ENCODE measurements around the gene SNX5. TPM values are rescaled to one million over a fixed set of nuclear protein-coding genes. Genes with fewer than 3 reads are reported as not detected.

SNX5 gene
- total RNA-seq, 2 donors from 2014 or later: 37.3 to 50.3 TPM

- Histone ChIP-seq H3K4me3 (no peak overlapping the region), H3K4me1 (peaks cover 0 to 9% of the 10 kb centered on the region in 2 donors), H3K27ac (no peak overlapping the region), H3K36me3 (no peaks in the 10 kb centered on the region), H3K27me3 (no peaks in the 10 kb centered on the region), H3K9me3 (no peaks in the 10 kb centered on the region)
- DNase-seq (ENCODE audit: low spot score): no peak
- no peak for TF ChIP-seq CTCF (IDR thresholded peaks at IDR 0.05)
These were observed 42.7 kb downstream of the SNX5 start for GRCh38 chr20:17925940-17926300.

- DNase-seq (ENCODE audit: low spot score): no peak
- Histone ChIP-seq H3K4me1 (peaks cover 0 to 9% of the 10 kb centered on the region in 2 donors), H3K27me3 (no peaks in the 10 kb centered on the region), H3K9me3 (no peaks in the 10 kb centered on the region), H3K27ac (no peak overlapping the region), H3K4me3 (no peak overlapping the region), H3K36me3 (no peaks in the 10 kb centered on the region)
- no peak for TF ChIP-seq CTCF (IDR thresholded peaks at IDR 0.05)
These were observed 43.3 kb downstream of the SNX5 start for GRCh38 chr20:17925141-17925939.

- Histone ChIP-seq H3K27me3 (no peaks in the 10 kb centered on the region), H3K9me3 (no peaks in the 10 kb centered on the region), H3K27ac (no peak overlapping the region), H3K4me1 (peaks cover 0 to 9% of the 10 kb centered on the region in 2 donors), H3K36me3 (no peaks in the 10 kb centered on the region), H3K4me3 (no peak overlapping the region)
- no peak for TF ChIP-seq CTCF (IDR thresholded peaks at IDR 0.05)
- no peak for DNase-seq (ENCODE audit: low spot score)
These were observed 46.8 kb downstream of the SNX5 start for GRCh38 chr20:17921774-17922173.

GRCh38 chr20:17919149-17919548 is 49.4 kb downstream of the SNX5 start:
- DNase-seq (ENCODE audit: low spot score): no peak
- Histone ChIP-seq H3K4me1 (no peaks in the 10 kb centered on the region), H3K27me3 (no peaks in the 10 kb centered on the region), H3K4me3 (no peak overlapping the region), H3K36me3 (no peaks in the 10 kb centered on the region), H3K9me3 (no peaks in the 10 kb centered on the region), H3K27ac (no peak overlapping the region)
- TF ChIP-seq CTCF (IDR thresholded peaks at IDR 0.05): no peak

GRCh38 chr20:17917832-17918618 is 50.6 kb downstream of the SNX5 start:
- Histone ChIP-seq H3K27ac (no peak overlapping the region), H3K36me3 (no peaks in the 10 kb centered on the region), H3K4me1 (no peaks in the 10 kb centered on the region), H3K9me3 (no peaks in the 10 kb centered on the region), H3K4me3 (no peak overlapping the region), H3K27me3 (no peaks in the 10 kb centered on the region)
- no peak for TF ChIP-seq CTCF (IDR thresholded peaks at IDR 0.05)
- DNase-seq (ENCODE audit: low spot score): no peak
